ENCODE data around the gene LTBP3.

LTBP3 gene

DNA sequence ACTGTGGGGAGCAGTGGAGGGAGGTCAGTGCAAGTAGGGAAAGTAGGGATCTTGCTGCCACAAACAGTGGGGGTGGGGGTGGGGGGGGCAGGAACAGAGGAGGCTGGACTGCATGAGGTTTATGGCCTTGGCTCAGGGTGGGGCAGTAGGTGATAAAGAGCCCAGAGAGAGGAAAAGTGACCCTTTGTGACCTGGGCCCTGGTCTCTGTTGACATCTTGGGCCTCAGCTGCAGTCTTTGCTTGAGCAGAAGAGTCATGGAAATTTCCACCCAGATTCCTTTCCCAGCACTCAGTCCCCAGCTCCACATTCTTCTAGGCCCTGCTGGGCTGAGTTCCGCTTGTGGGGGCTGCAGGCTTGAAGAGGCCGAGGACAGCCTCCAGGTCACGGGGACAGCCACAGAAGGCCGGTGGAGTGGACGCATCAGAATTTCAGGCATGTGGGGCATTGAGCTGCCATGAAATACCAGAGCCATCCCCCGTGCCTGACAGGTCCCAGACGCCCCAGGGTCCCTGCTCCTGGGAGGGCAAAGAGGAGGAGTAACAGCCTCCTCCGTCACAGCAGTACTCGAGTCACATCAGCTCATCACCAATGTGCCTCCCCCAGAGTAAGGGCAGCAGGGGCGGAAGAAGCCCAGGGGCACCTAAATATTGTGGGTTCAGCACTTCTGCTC lies 69.0 kb downstream of the LTBP3 start:
- no peak for DNase-seq (ENCODE audit: low read depth)
- TF ChIP-seq, protein P1, sequence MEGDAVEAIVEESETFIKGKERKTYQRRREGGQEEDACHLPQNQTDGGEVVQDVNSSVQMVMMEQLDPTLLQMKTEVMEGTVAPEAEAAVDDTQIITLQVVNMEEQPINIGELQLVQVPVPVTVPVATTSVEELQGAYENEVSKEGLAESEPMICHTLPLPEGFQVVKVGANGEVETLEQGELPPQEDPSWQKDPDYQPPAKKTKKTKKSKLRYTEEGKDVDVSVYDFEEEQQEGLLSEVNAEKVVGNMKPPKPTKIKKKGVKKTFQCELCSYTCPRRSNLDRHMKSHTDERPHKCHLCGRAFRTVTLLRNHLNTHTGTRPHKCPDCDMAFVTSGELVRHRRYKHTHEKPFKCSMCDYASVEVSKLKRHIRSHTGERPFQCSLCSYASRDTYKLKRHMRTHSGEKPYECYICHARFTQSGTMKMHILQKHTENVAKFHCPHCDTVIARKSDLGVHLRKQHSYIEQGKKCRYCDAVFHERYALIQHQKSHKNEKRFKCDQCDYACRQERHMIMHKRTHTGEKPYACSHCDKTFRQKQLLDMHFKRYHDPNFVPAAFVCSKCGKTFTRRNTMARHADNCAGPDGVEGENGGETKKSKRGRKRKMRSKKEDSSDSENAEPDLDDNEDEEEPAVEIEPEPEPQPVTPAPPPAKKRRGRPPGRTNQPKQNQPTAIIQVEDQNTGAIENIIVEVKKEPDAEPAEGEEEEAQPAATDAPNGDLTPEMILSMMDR (IDR thresholded peaks at IDR 0.05; ENCODE audit: low read depth, low read length, missing control alignments), result no peak
- H3K4me3 ChIP-seq (ENCODE audit: low read depth, low read length), result no peak overlapping the region
